H1 (cell line): ENCODE results near the gene RARA. TPM values are rescaled to one million over a fixed set of nuclear protein-coding genes. Genes with fewer than 3 reads are reported as not detected.

Experiments
- CBX8 ChIP-seq: fragments of 300-800, 300-1000 bp; sonication (generic); IDR thresholded peaks from 2 replicates; pipeline ENCODE4 v1.7.1; 2016; ENCODE audit warnings: low read depth, low read length, borderline replicate concordance
- CREB1 ChIP-seq: IDR thresholded peaks from 2 replicates; pipeline ENCODE4 v1.6.1; 2012; ENCODE audit warnings: inconsistent platforms
- KDM4A ChIP-seq: IDR thresholded peaks from one replicate; pipeline ENCODE4 v1.7.1; 2012; ENCODE audit warnings: low read depth, mild to moderate bottlenecking, moderate library complexity, low read length, inconsistent platforms; ENCODE audit not compliant: severe bottlenecking
- POLR2A ChIP-seq, 2 experiments: IDR thresholded peaks; 1 replicate in 1 of 2; 2 replicates in 1 of 2; pipeline ENCODE4 v1.6.1; 2011; ENCODE audit warnings: low read depth in 2 of 2, low read length in 2 of 2, mild to moderate bottlenecking in 2 of 2; ENCODE audit errors: control extremely low read depth in 1 of 2
- POLR2AphosphoS5 ChIP-seq: IDR thresholded peaks from 2 replicates; pipeline ENCODE4 v1.6.1; 2011; ENCODE audit warnings: low read depth, low read length
- RXRA ChIP-seq: IDR thresholded peaks from 2 replicates; pipeline ENCODE4 v1.6.1; 2011; ENCODE audit warnings: low read depth, mild to moderate bottlenecking, low read length, moderate library complexity; ENCODE audit not compliant: insufficient read depth
- TBP ChIP-seq: IDR thresholded peaks from 2 replicates; pipeline ENCODE4 v1.6.1; 2011; ENCODE audit warnings: low read depth, low read length, improper control_type of control experiment
- TEAD4 ChIP-seq: IDR thresholded peaks from 2 replicates; pipeline ENCODE4 v1.6.1; 2012; ENCODE audit warnings: low read depth, low read length, inconsistent platforms, mixed read lengths
- polyA plus RNA-seq, 7 experiments: library from polyadenylated mRNA; depleted of rRNA in 3 of 7; stranded (reverse) in 5 of 7; unstranded in 2 of 7; fragments of >200 nt in 5 of 7; fragments of 200-250 nt in 2 of 7; gene quantifications; 1 replicate in 5 of 7; 2 replicates in 1 of 7; 4 replicates in 1 of 7; pipeline versions ENCODE4 v1.2.1 to v1.2.3, GENCODE V29; 2011 to 2013; ENCODE audit warnings: missing spikeins in 2 of 7, mixed read lengths in 2 of 7
- total RNA-seq: library from RNA; stranded (reverse); fragmentation: NEBNext Ultra II Directional; extraction: Animal tissue kit (Norgen Biotek cat#: 25700); gene quantifications from 2 replicates; pipeline ENCODE4 v1.2.1, GENCODE V29; 2021
- TF ChIP-seq, protein P1 (sequence below): IDR thresholded peaks from 2 replicates; pipeline ENCODE4 v1.6.1; 2012; ENCODE audit warnings: inconsistent platforms
- TF ChIP-seq, protein P2 (sequence below): fragments of 300-600 bp; sonication (generic); IDR thresholded peaks from 2 replicates; pipeline ENCODE4 v1.7.1; 2012; ENCODE audit warnings: low read length, moderate library complexity, mild to moderate bottlenecking, inconsistent platforms; ENCODE audit not compliant: insufficient replicate concordance

RARA gene
- total and polyA plus RNA-seq, 2 of the 8 experiments (the other 6 are each of a cell fraction or from before 2014, with no cell fraction given) = 4.4 to 16.5 TPM

DNA sequence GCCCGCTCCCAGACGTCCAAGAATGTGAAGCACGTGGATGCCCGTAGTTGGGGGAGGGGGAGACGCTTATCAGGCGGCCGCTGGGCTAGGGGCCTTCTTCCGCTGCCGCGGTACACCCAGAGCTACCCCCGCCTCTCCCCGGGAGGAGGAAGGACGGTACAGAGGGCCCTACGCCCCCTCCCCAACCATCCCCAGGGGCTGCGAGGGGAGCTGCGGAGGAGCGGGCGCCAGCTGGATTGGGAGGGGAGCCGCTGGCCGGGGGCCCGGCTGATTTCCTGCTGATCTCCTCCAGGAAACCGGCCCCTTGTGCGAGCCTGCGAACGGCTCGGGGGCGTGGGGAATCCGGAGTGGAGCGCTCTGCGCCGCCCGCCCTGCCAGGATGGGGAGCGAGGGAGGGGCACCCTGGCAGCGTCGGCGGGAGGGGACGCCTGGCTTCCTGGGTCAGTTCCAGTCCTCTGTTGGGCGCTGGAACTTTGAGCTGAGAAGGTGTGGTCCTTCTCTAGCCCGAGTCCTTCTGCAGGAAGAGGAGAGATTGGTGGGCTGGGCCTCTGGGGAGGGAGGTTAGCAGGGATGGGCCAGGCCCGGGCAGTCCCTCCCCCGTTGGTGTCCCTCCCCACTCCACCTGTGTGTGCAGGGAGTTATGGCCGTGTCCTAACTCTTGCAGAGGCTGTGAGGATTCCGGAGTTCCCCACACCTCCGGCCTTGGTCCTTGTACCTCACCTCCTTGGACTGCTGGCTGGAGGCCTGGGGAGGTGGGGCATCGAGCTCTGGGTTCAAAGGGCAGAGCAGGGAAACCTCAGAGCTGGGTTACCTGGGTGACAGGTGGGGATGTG lies 36.4 kb downstream of the RARA start (continued):
- TF ChIP-seq KDM4A (peak; percentile 68), CREB1 (peak; percentile 20; the same call in 1 of the 2 replicates), POLR2AphosphoS5 (no peak), RXRA (peak; percentile 80; the same call in 1 of the 2 replicates), TBP (peak; percentile 36; the same call in 1 of the 2 replicates), POLR2A (IDR thresholded peaks at IDR 0.05; ENCODE audit: control extremely low read depth in 1 of 2, low read depth in 2 of 2, low read length in 2 of 2) (no peak; a peak in 1 of 3 replicates), CBX8 (no peak), TEAD4 (peak; percentile 96)
- TF ChIP-seq, protein P1, sequence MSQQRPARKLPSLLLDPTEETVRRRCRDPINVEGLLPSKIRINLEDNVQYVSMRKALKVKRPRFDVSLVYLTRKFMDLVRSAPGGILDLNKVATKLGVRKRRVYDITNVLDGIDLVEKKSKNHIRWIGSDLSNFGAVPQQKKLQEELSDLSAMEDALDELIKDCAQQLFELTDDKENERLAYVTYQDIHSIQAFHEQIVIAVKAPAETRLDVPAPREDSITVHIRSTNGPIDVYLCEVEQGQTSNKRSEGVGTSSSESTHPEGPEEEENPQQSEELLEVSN = peak; percentile 91
- TF ChIP-seq, protein P2, sequence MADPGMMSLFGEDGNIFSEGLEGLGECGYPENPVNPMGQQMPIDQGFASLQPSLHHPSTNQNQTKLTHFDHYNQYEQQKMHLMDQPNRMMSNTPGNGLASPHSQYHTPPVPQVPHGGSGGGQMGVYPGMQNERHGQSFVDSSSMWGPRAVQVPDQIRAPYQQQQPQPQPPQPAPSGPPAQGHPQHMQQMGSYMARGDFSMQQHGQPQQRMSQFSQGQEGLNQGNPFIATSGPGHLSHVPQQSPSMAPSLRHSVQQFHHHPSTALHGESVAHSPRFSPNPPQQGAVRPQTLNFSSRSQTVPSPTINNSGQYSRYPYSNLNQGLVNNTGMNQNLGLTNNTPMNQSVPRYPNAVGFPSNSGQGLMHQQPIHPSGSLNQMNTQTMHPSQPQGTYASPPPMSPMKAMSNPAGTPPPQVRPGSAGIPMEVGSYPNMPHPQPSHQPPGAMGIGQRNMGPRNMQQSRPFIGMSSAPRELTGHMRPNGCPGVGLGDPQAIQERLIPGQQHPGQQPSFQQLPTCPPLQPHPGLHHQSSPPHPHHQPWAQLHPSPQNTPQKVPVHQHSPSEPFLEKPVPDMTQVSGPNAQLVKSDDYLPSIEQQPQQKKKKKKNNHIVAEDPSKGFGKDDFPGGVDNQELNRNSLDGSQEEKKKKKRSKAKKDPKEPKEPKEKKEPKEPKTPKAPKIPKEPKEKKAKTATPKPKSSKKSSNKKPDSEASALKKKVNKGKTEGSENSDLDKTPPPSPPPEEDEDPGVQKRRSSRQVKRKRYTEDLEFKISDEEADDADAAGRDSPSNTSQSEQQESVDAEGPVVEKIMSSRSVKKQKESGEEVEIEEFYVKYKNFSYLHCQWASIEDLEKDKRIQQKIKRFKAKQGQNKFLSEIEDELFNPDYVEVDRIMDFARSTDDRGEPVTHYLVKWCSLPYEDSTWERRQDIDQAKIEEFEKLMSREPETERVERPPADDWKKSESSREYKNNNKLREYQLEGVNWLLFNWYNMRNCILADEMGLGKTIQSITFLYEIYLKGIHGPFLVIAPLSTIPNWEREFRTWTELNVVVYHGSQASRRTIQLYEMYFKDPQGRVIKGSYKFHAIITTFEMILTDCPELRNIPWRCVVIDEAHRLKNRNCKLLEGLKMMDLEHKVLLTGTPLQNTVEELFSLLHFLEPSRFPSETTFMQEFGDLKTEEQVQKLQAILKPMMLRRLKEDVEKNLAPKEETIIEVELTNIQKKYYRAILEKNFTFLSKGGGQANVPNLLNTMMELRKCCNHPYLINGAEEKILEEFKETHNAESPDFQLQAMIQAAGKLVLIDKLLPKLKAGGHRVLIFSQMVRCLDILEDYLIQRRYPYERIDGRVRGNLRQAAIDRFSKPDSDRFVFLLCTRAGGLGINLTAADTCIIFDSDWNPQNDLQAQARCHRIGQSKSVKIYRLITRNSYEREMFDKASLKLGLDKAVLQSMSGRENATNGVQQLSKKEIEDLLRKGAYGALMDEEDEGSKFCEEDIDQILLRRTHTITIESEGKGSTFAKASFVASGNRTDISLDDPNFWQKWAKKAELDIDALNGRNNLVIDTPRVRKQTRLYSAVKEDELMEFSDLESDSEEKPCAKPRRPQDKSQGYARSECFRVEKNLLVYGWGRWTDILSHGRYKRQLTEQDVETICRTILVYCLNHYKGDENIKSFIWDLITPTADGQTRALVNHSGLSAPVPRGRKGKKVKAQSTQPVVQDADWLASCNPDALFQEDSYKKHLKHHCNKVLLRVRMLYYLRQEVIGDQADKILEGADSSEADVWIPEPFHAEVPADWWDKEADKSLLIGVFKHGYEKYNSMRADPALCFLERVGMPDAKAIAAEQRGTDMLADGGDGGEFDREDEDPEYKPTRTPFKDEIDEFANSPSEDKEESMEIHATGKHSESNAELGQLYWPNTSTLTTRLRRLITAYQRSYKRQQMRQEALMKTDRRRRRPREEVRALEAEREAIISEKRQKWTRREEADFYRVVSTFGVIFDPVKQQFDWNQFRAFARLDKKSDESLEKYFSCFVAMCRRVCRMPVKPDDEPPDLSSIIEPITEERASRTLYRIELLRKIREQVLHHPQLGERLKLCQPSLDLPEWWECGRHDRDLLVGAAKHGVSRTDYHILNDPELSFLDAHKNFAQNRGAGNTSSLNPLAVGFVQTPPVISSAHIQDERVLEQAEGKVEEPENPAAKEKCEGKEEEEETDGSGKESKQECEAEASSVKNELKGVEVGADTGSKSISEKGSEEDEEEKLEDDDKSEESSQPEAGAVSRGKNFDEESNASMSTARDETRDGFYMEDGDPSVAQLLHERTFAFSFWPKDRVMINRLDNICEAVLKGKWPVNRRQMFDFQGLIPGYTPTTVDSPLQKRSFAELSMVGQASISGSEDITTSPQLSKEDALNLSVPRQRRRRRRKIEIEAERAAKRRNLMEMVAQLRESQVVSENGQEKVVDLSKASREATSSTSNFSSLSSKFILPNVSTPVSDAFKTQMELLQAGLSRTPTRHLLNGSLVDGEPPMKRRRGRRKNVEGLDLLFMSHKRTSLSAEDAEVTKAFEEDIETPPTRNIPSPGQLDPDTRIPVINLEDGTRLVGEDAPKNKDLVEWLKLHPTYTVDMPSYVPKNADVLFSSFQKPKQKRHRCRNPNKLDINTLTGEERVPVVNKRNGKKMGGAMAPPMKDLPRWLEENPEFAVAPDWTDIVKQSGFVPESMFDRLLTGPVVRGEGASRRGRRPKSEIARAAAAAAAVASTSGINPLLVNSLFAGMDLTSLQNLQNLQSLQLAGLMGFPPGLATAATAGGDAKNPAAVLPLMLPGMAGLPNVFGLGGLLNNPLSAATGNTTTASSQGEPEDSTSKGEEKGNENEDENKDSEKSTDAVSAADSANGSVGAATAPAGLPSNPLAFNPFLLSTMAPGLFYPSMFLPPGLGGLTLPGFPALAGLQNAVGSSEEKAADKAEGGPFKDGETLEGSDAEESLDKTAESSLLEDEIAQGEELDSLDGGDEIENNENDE = no peak
